K562 (cell line): Measurements from ENCODE around the gene KRTAP1-4. TPM values are rescaled to one million over a fixed set of nuclear protein-coding genes. Genes with fewer than 3 reads are reported as not detected.

Experiments
- ATAC-seq: fragments of 200-7000 bp; cut with Tn5 transposase; 3 replicates; pipeline ENCODE4 v1.9.1; 2020; ENCODE audit warnings: moderate library complexity
- BruUV-seq: library from RNA; stranded (reverse); fragments of 400-500 nt; replicated peaks from 2 replicates; lab custom pipeline; 2021; lab: Mats Ljungman, UMichigan
- CTCF ChIA-PET: fragments of 300-600 bp; formaldehyde crosslinking; extraction: SDS; loops from one replicate; lab custom pipeline; 2021; ENCODE audit warnings: low intra/inter-chr PET ratio; lab: Yijun Ruan, JAX
- POLR2A ChIA-PET: fragments of 300-600, 350-650 bp; sonication (Branson Sonifier 250); formaldehyde crosslinking; extraction: SDS; loops from one replicate; lab custom pipeline; 2021; ENCODE audit warnings: antibody characterized with exemption, inconsistent platforms; lab: Yijun Ruan, JAX
- DNase-seq, 4 experiments: peaks; one replicate each; pipeline versions ENCODE4 v3.0.0 to v3.0.0-alpha.2; 2011 to 2018; ENCODE audit warnings: low spot score in 3 of 4, mixed read lengths in 3 of 4; ENCODE audit errors: extremely low read depth in 1 of 4
- FAIRE-seq: peaks from 2 replicates; lab custom pipeline; 2011; peaks lifted over from hg19 to GRCh38; lab: Jason Lieb, UNC
- H2AFZ ChIP-seq: 2 replicates; pipeline ENCODE4 v1.6.0; 2011; ENCODE audit warnings: low read depth, low read length, control low read depth, inconsistent platforms
- H3K27ac ChIP-seq: fragments of 200-600 bp; 3 replicates; pipeline ENCODE4 v1.8.0; 2011; ENCODE audit warnings: low read depth, mild to moderate bottlenecking, control low read depth, inconsistent platforms, low read length, moderate library complexity, mixed read lengths; ENCODE audit errors: extremely low read depth
- H3K27me3 ChIP-seq, 2 experiments: fragments of 300-600 bp in 1 of 2; 2 replicates in 1 of 2; 3 replicates in 1 of 2; pipeline versions ENCODE4 v1.6.0 to v1.8.0; 2011; ENCODE audit warnings: inconsistent platforms in 2 of 2, low read length in 2 of 2, mild to moderate bottlenecking in 1 of 2, mixed read lengths in 1 of 2, moderate library complexity in 1 of 2; ENCODE audit not compliant: control insufficient read depth in 2 of 2, insufficient read depth in 2 of 2
- H3K36me3 ChIP-seq: fragments of 300-600 bp; 3 replicates; pipeline ENCODE4 v1.8.0; 2011; ENCODE audit warnings: mild to moderate bottlenecking, low read length, inconsistent platforms; ENCODE audit not compliant: control insufficient read depth, insufficient read depth
- H3K4me1 ChIP-seq, 2 experiments: fragments of 200-600 bp in 1 of 2; replicated peaks in 1 of 2; 2 replicates in 1 of 2; 3 replicates in 1 of 2; pipeline versions ENCODE4 v1.5.1 to v1.8.0; 2011; ENCODE audit warnings: inconsistent platforms in 2 of 2, low read length in 2 of 2, mild to moderate bottlenecking in 1 of 2, mixed read lengths in 1 of 2, moderate library complexity in 1 of 2; ENCODE audit not compliant: control insufficient read depth in 2 of 2, insufficient read depth in 2 of 2
- H3K4me2 ChIP-seq: 2 replicates; pipeline ENCODE4 v1.6.1; 2011; ENCODE audit warnings: low read length, control low read depth, inconsistent platforms, mixed read lengths; ENCODE audit not compliant: insufficient read depth
- H3K4me3 ChIP-seq: fragments of 200-600 bp; sonication (generic), shearing (Covaris generic); 2 replicates; pipeline ENCODE4 v1.5.1; 2016; ENCODE audit warnings: control low read depth, inconsistent platforms
- H3K79me2 ChIP-seq: fragments of 200-600 bp; 3 replicates; pipeline ENCODE4 v1.8.0; 2011; ENCODE audit warnings: low read length, inconsistent platforms; ENCODE audit not compliant: control insufficient read depth, insufficient read depth
- H3K9ac ChIP-seq, 2 experiments: 2 replicates each; pipeline versions ENCODE4 v1.6.0 to v1.6.1; 2011; ENCODE audit warnings: low read depth in 2 of 2, low read length in 2 of 2, control low read depth in 1 of 2, inconsistent platforms in 1 of 2, mild to moderate bottlenecking in 1 of 2, mixed read lengths in 1 of 2; ENCODE audit not compliant: insufficient read depth in 1 of 2
- H3K9me1 ChIP-seq: one replicate; pipeline ENCODE4 v1.6.0; 2011; ENCODE audit warnings: inconsistent platforms, mild to moderate bottlenecking, low read length, moderate library complexity; ENCODE audit not compliant: control insufficient read depth, insufficient read depth
- H3K9me3 ChIP-seq: replicated peaks from 2 replicates; pipeline ENCODE4 v1.5.1; 2011; ENCODE audit warnings: low read depth, low read length, inconsistent platforms; ENCODE audit not compliant: control insufficient read depth, insufficient read depth
- H4K20me1 ChIP-seq: replicated peaks from 2 replicates; pipeline ENCODE4 v1.6.1; 2011; ENCODE audit warnings: low read length, inconsistent platforms, mixed read lengths; ENCODE audit not compliant: control insufficient read depth, insufficient read depth
- CBX3 ChIP-seq, 2 experiments: IDR thresholded peaks; 1 replicate in 1 of 2; 2 replicates in 1 of 2; pipeline ENCODE4 v1.6.1; 2012; ENCODE audit warnings: inconsistent platforms in 2 of 2, low read length in 2 of 2, borderline replicate concordance in 1 of 2, control low read depth in 1 of 2
- CHD1 ChIP-seq: fragments of 200-600 bp; sonication (generic); IDR thresholded peaks from one replicate; pipeline ENCODE4 v1.6.1; 2012; ENCODE audit warnings: mild to moderate bottlenecking, moderate library complexity, low read length, inconsistent platforms
- EZH2 ChIP-seq: IDR thresholded peaks from 2 replicates; pipeline ENCODE4 v1.6.1; 2012; ENCODE audit warnings: low read depth, mild to moderate bottlenecking, inconsistent platforms, low read length, borderline replicate concordance
- GABPA ChIP-seq: fragments of 200-800 bp; sonication (Bioruptor generic); conservative IDR thresholded peaks from 2 replicates; pipeline ENCODE4 v1.6.1; 2016; ENCODE audit warnings: low read depth, missing genetic modification characterization, missing compliant biosample characterization
- GABPB2 ChIP-seq: fragments of 250-450 bp; sonication (Bioruptor Pico); conservative IDR thresholded peaks from 2 replicates; pipeline ENCODE4 v1.5.1; 2021; ENCODE audit warnings: mild to moderate bottlenecking
- NR3C1 ChIP-seq: sonication (generic); formaldehyde crosslinking; IDR thresholded peaks from 2 replicates; pipeline ENCODE4 v1.8.1; 2022; ENCODE audit warnings: missing genetic modification reagents
- PRMT5 ChIP-seq: sonication (generic); formaldehyde crosslinking; IDR thresholded peaks from 2 replicates; pipeline ENCODE4 v1.5.0; 2020; ENCODE audit warnings: missing genetic modification reagents
- SMAD4 ChIP-seq: fragments of 250-450 bp; sonication (Bioruptor Pico); conservative IDR thresholded peaks from 2 replicates; pipeline ENCODE4 v1.8.0; 2021; ENCODE audit warnings: inconsistent platforms, mild to moderate bottlenecking, moderate library complexity
- SNAPC5 ChIP-seq: fragments of 250-450 bp; sonication (Bioruptor Pico); IDR thresholded peaks from 2 replicates; pipeline ENCODE4 v1.8.0; 2021; ENCODE audit warnings: moderate library complexity, mild to moderate bottlenecking, inconsistent platforms
- TCF7 ChIP-seq: sonication (generic); IDR thresholded peaks from 2 replicates; pipeline ENCODE4 v1.6.1; 2016; ENCODE audit warnings: antibody characterized with exemption, borderline replicate concordance
- ZMIZ1 ChIP-seq, 2 experiments: fragments of 150-350 bp in 1 of 2; IDR thresholded peaks; 2 replicates each; pipeline ENCODE4 v1.6.1; 2012 to 2016; ENCODE audit warnings: low read depth in 2 of 2, low read length in 2 of 2, mild to moderate bottlenecking in 1 of 2, moderate library complexity in 1 of 2
- ZNF518B ChIP-seq: fragments of 250-450 bp; sonication (Bioruptor Pico); IDR thresholded peaks from 2 replicates; pipeline ENCODE4 v1.5.0; 2021; ENCODE audit warnings: mild to moderate bottlenecking, moderate library complexity
- WGBS: fragments of 100-300 bp; shearing (Covaris generic); methylation state at CpG from one replicate; pipeline ENCODE4 v1.1.6; 2016; ENCODE audit warnings: low coverage, mixed read lengths; ENCODE audit not compliant: insufficient coverage; ENCODE audit errors: missing lambda C conversion rate; 5-methylcytosine and 5-hydroxymethylcytosine counted together
- in situ Hi-C: fragments of 300-500 bp; cut with MboI; formaldehyde crosslinking; loops from 4 replicates; pipeline ENCODE4 v1.15.0; 2018; ENCODE audit warnings: inconsistent platforms, mixed read lengths
- intact Hi-C: fragments of 100-400 bp; cut with micrococcal nuclease; formaldehyde crosslinking; loops from 2 replicates; pipeline ENCODE4 v1.14.2; 2022
- polyA plus RNA-seq, 8 experiments: library from polyadenylated mRNA; depleted of rRNA in 4 of 8; stranded (reverse) in 5 of 8; unstranded in 3 of 8; fragments of >200 nt; fragmentation: Nextera tagmentation in 2 of 8; fragmentation: Illumina TruSeq in 1 of 8; extraction: Ambion mirVana in 2 of 8; extraction: Trizol in 1 of 8; gene quantifications; 2 replicates each; pipeline versions ENCODE4 v1.2.1 to v1.2.3, GENCODE V29; 2011 to 2014; ENCODE audit warnings: inconsistent platforms in 1 of 8, missing spikeins in 1 of 8
- total RNA-seq, 7 experiments: library from RNA; depleted of rRNA in 6 of 7; stranded (reverse); fragments of >200 nt in 6 of 7; fragmentation: Illumina TruSeq in 2 of 7; extraction: Trizol in 2 of 7; gene quantifications; 2 replicates each; pipeline versions ENCODE4 v1.2.1 to v1.2.3, GENCODE V29; 2011 to 2021; ENCODE audit warnings: low replicate concordance in 1 of 7

KRTAP1-4 gene
- total and polyA plus RNA-seq, 9 of the 15 experiments (the other 6 are each of a cell fraction or from before 2014, with no cell fraction given) = not detected

- Histone ChIP-seq H3K27ac (no peak overlapping the region), H3K4me2 (no peak overlapping the region), H3K9me3 (no peaks in the 10 kb centered on the region), H3K79me2 (no peaks in the 10 kb centered on the region), H4K20me1 (no peaks in the 10 kb centered on the region), H3K4me3 (no peak overlapping the region), H3K36me3 (no peaks in the 10 kb centered on the region), H3K9ac (no peak overlapping the region), H2AFZ (no peak overlapping the region), H3K27me3 (0 out of 5 replicates have a peak, but pooled peaks cover 0 to 3% of the 10 kb centered on the region in 2 experiments), H3K4me1 (no peaks in the 10 kb centered on the region), H3K9me1 (no peaks in the 10 kb centered on the region)
- no TSS peak for BruUV-seq
- POLR2A ChIA-PET = interaction anchor here (1.0 kb wide), 1 partner anchor 9 kb away, joined by 3 read pairs; no protein-coding TSS in a partner anchor
- 17% methylated on average over 3 of the region's 3 CpGs for WGBS
- in situ Hi-C loops = no loop called here
- DNase-seq (no peak), FAIRE-seq (no peak), ATAC-seq (no peak)
- CTCF ChIA-PET = no interaction called here
- intact Hi-C loops = no loop called here
- TF ChIP-seq SNAPC5 (CRISPR knock-in tag) (no peak), CHD1 (no peak), PRMT5 (CRISPR knock-in tag) (no peak), GABPB2 (no peak), CBX3 (IDR thresholded peaks at IDR 0.05; ENCODE audit: borderline replicate concordance in 1 of 2, low read length in 2 of 2) (no peak), ZMIZ1 (IDR thresholded peaks at IDR 0.05; ENCODE audit: low read depth in 2 of 2, low read length in 2 of 2) (no peak), NR3C1 (CRISPR knock-in tag) (no peak), SMAD4 (CRISPR knock-in tag) (no peak), EZH2 (no peak), TCF7 (no peak), ZNF518B (CRISPR knock-in tag) (no peak), GABPA (no peak)
Measured at GRCh38 chr17:41019415-41019814, 10.6 kb downstream of the KRTAP1-4 start.
